Activated naive CD4-positive, alpha-beta T cell treated with anti-CD3 and anti-CD28 coated beads, Interleukin-2, amount 50 U/mL, for 16 hours (primary cell): Measurements from ENCODE around the gene TTYH1.
"Not testable (repeated sequence)": the region's sequence is repeated elsewhere in the genome, so short reads cannot be mapped to it uniquely, and the experiment has no call there.

Experiments
- DNase-seq: peaks from one replicate; pipeline ENCODE4 v3.0.0-alpha.2; 2020

The TTYH1 gene

GRCh38 chr19:54415208-54415900 lies at the start of gene TTYH1:
Gene TTYH1, plus strand, starts transcription at chr19:54415464. Its CDS starts 89 bp downstream, at chr19:54415553.
- DNase-seq: peak; percentile 56

GRCh38 chr19:54365798-54366197 lies 49.5 kb upstream of the TTYH1 start:
- DNase-seq: not testable (repeated sequence)

GRCh38 chr19:54366811-54367210 lies 48.5 kb upstream of the TTYH1 start:
- no peak for DNase-seq

GRCh38 chr19:54369082-54369687 lies 46.1 kb upstream of the TTYH1 start:
- DNase-seq: no peak

GRCh38 chr19:54369688-54370433 lies 45.4 kb upstream of the TTYH1 start:
- not testable (repeated sequence) for DNase-seq

- DNase-seq: not testable (repeated sequence)
Measured at GRCh38 chr19:54370434-54370796, 44.8 kb upstream of the TTYH1 start.

- not testable (repeated sequence) for DNase-seq
Measured at GRCh38 chr19:54371453-54371852, 43.8 kb upstream of the TTYH1 start.

- DNase-seq: no peak
Measured at GRCh38 chr19:54373781-54374631, 41.3 kb upstream of the TTYH1 start.

GRCh38 chr19:54375181-54375938 lies 39.9 kb upstream of the TTYH1 start:
- DNase-seq: not testable (repeated sequence)

- no peak for DNase-seq
Measured at GRCh38 chr19:54376610-54377285, 38.5 kb upstream of the TTYH1 start.

- DNase-seq: no peak
Measured at GRCh38 chr19:54379187-54379678, 36.0 kb upstream of the TTYH1 start.

- no peak for DNase-seq
Measured at GRCh38 chr19:54380897-54381296, 34.4 kb upstream of the TTYH1 start.

- DNase-seq: not testable (repeated sequence)
Measured at GRCh38 chr19:54382041-54382440, 33.2 kb upstream of the TTYH1 start.

- no peak for DNase-seq
Measured at GRCh38 chr19:54383330-54383729, 31.9 kb upstream of the TTYH1 start.

GRCh38 chr19:54387991-54388801 lies 27.1 kb upstream of the TTYH1 start:
- peak; percentile 36 for DNase-seq

GRCh38 chr19:54388802-54389139 lies 26.5 kb upstream of the TTYH1 start:
- no peak for DNase-seq

GRCh38 chr19:54389553-54389952 lies 25.7 kb upstream of the TTYH1 start:
- no peak for DNase-seq

- peak; percentile 62 for DNase-seq
Measured at GRCh38 chr19:54390942-54391577, 24.2 kb upstream of the TTYH1 start.

- no peak for DNase-seq
Measured at GRCh38 chr19:54391589-54392061, 23.6 kb upstream of the TTYH1 start.

- no peak for DNase-seq
Measured at GRCh38 chr19:54392105-54392504, 23.2 kb upstream of the TTYH1 start.
